ENCODE results near the gene ADAMTS9.
A peak's percentile ranks its signal among the peaks of the same experiment; 100 is the strongest.

The ADAMTS9 gene

DNA sequence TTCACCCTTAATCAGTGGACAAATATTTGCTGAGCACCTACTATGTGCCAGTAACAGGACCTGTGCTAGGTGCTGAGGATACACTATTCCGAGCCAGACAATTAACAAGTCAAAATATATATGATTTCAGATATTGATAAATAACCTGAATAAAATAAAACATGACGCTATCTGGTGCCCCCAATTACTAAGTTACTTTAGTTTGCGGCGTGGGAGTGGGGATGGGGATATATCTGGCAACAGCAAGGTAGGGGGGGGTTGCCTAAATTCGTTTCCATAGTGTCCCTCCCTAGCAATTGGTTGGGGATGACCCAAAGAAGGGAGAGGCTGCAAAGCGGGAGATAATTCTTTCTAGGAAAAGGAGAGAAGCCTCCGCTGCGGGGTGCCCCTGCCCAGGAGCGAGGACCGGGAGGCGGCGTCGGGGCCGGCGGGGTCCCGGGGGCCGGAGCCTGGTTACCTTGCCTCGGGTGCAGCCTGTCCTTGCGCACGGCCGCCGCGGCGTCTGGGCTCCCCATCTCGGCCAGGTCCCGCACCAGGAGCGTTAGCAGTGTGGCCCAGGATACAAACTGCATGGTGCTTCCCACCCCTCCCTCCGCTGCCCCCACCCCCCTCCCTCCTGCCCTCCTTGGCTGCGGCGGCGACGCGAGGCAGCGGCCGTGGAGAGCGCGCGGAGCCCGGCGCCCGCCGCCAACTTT, 567 bp downstream of the ADAMTS9 start:
- no peak for TF ChIP-seq RAD21 (IDR thresholded peaks at IDR 0.05; ENCODE audit: low read depth)
- TF ChIP-seq EGR1 (IDR thresholded peaks at IDR 0.05): no peak
- no peak for TF ChIP-seq YY1 (IDR thresholded peaks at IDR 0.05; ENCODE audit: low read depth)
- TF ChIP-seq CREB1 (IDR thresholded peaks at IDR 0.05; ENCODE audit: low read depth): no peak
- no peak for TF ChIP-seq TEAD4 (IDR thresholded peaks at IDR 0.05)
- no peak for TF ChIP-seq TAF1 (IDR thresholded peaks at IDR 0.05; ENCODE audit: low read depth)
- no peak for TF ChIP-seq FOXM1 (IDR thresholded peaks at IDR 0.05; ENCODE audit: borderline replicate concordance, low read depth)
- TF ChIP-seq EP300 (IDR thresholded peaks at IDR 0.05; ENCODE audit: borderline replicate concordance): no peak
- no peak for TF ChIP-seq ZBTB7A (IDR thresholded peaks at IDR 0.05; ENCODE audit: low read depth)
- no peak for TF ChIP-seq NFIC (IDR thresholded peaks at IDR 0.05)
- TF ChIP-seq, protein P1, sequence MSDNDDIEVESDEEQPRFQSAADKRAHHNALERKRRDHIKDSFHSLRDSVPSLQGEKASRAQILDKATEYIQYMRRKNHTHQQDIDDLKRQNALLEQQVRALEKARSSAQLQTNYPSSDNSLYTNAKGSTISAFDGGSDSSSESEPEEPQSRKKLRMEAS (IDR thresholded peaks at IDR 0.05): no peak
- no peak for TF ChIP-seq CEBPB (IDR thresholded peaks at IDR 0.05)
- TF ChIP-seq TCF12 (IDR thresholded peaks at IDR 0.05; ENCODE audit: low read depth): no peak

DNA sequence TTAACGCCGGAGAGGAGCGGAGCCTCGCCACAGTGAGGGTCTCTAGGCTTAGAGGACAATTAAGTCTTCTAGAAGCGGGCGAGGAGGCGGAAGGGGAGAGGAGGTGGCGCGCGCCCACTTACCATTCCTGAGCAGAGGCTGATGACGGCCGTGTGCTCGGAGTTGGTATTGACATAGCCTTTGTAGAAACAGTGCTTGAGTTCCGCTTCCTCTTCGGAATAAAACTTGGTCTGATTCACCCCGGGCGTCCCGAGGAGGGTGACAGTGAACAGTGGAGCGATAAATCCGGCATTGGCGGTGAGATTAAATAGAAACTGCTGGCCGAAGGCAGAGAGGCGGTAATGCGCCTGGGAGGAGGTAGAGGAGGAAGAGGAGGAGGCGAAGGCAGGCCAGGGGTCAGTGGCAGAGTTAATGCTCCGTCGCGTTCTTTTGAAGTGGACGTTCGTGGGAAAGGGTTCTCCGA, 1.3 kb downstream of the ADAMTS9 start:
- no peak for TF ChIP-seq CREB1 (IDR thresholded peaks at IDR 0.05; ENCODE audit: low read depth)
- no peak for TF ChIP-seq RAD21 (IDR thresholded peaks at IDR 0.05; ENCODE audit: low read depth)
- TF ChIP-seq NFIC (IDR thresholded peaks at IDR 0.05): no peak
- no peak for TF ChIP-seq EP300 (IDR thresholded peaks at IDR 0.05; ENCODE audit: borderline replicate concordance)
- TF ChIP-seq CEBPB (IDR thresholded peaks at IDR 0.05): no peak
- TF ChIP-seq YY1 (IDR thresholded peaks at IDR 0.05; ENCODE audit: low read depth): no peak
- TF ChIP-seq, protein P2, sequence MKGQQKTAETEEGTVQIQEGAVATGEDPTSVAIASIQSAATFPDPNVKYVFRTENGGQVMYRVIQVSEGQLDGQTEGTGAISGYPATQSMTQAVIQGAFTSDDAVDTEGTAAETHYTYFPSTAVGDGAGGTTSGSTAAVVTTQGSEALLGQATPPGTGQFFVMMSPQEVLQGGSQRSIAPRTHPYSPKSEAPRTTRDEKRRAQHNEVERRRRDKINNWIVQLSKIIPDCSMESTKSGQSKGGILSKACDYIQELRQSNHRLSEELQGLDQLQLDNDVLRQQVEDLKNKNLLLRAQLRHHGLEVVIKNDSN (IDR thresholded peaks at IDR 0.05): no peak
- no peak for TF ChIP-seq TCF12 (IDR thresholded peaks at IDR 0.05; ENCODE audit: low read depth)
- no peak for TF ChIP-seq TAF1 (IDR thresholded peaks at IDR 0.05; ENCODE audit: low read depth)
- TF ChIP-seq EGR1 (IDR thresholded peaks at IDR 0.05): no peak
- TF ChIP-seq TEAD4 (IDR thresholded peaks at IDR 0.05): no peak
- TF ChIP-seq ZBTB7A (IDR thresholded peaks at IDR 0.05; ENCODE audit: low read depth): no peak
- no peak for TF ChIP-seq FOXM1 (IDR thresholded peaks at IDR 0.05; ENCODE audit: borderline replicate concordance, low read depth)
- TF ChIP-seq, protein P1 (IDR thresholded peaks at IDR 0.05): no peak
- TF ChIP-seq, protein P3, sequence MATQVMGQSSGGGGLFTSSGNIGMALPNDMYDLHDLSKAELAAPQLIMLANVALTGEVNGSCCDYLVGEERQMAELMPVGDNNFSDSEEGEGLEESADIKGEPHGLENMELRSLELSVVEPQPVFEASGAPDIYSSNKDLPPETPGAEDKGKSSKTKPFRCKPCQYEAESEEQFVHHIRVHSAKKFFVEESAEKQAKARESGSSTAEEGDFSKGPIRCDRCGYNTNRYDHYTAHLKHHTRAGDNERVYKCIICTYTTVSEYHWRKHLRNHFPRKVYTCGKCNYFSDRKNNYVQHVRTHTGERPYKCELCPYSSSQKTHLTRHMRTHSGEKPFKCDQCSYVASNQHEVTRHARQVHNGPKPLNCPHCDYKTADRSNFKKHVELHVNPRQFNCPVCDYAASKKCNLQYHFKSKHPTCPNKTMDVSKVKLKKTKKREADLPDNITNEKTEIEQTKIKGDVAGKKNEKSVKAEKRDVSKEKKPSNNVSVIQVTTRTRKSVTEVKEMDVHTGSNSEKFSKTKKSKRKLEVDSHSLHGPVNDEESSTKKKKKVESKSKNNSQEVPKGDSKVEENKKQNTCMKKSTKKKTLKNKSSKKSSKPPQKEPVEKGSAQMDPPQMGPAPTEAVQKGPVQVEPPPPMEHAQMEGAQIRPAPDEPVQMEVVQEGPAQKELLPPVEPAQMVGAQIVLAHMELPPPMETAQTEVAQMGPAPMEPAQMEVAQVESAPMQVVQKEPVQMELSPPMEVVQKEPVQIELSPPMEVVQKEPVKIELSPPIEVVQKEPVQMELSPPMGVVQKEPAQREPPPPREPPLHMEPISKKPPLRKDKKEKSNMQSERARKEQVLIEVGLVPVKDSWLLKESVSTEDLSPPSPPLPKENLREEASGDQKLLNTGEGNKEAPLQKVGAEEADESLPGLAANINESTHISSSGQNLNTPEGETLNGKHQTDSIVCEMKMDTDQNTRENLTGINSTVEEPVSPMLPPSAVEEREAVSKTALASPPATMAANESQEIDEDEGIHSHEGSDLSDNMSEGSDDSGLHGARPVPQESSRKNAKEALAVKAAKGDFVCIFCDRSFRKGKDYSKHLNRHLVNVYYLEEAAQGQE (IDR thresholded peaks at IDR 0.05; ENCODE audit: low read depth): no peak

DNA sequence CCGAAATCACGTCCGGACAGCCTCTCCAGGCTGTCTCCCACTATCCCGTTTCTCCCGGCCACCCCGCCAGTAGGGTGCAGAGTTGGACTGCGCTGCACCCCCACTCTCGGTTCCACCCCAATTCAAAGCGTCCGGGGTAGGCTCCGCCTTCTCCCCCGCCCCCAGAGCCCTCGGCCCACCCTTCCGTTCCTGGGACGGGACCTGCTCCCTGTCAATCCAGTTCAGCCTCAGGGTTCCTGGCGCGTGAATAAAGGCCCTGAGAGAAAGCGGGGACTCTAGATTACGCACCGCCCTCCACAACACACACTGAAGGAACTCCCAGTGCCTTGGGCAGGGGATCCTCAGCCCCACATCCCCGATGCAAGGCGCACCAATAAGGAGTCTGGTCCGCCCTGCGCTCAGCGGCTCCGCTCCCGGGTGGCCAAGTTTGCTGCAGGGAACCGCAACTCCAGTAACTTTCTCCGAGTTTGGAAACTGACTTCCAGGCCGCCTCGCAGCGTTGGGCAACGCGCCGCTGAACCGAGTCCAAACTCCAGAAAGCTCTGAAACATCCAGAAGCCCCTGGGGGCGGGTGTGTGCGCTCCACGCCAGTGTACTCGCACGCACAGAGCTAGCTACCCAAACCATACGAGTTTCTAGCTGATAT, 1.9 kb downstream of the ADAMTS9 start:
- 0 out of 2 replicates have a peak, but pooled peaks have one; percentile 25 for TF ChIP-seq TCF12 (IDR thresholded peaks at IDR 0.05; ENCODE audit: low read depth)
- peak; percentile 45; the same call in 1 of the 2 replicates for TF ChIP-seq RAD21 (IDR thresholded peaks at IDR 0.05; ENCODE audit: low read depth)
- TF ChIP-seq, protein P3 (IDR thresholded peaks at IDR 0.05; ENCODE audit: low read depth): no peak
- TF ChIP-seq FOXM1 (IDR thresholded peaks at IDR 0.05; ENCODE audit: borderline replicate concordance, low read depth): no peak

DNA sequence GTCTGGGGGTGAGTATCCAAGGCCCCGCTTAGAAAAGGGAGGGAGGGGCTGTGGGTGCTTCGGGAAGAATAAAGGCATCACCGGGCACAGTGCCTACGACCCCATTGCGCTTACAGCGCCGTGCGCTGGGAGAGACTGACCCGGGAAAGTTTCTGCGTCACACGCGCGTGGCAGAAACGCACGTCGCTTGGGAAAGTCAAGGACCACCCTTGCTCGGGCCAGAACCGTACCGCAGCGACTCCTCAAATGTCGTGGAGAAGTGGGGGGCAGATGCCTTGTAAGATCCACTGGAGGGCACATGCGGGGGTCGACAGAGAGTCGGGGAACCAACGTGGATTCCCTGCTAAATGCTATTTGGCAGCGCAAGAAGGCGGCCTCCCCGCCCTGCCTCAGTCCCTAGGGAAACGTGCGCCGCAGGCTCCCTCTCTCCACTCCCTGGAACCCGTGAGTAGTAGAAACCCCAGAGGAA, 2.4 kb downstream of the ADAMTS9 start:
- no peak for TF ChIP-seq TEAD4 (IDR thresholded peaks at IDR 0.05)
- TF ChIP-seq YY1 (IDR thresholded peaks at IDR 0.05; ENCODE audit: low read depth): no peak
- TF ChIP-seq FOXM1 (IDR thresholded peaks at IDR 0.05; ENCODE audit: borderline replicate concordance, low read depth): no peak
- TF ChIP-seq, protein P1 (IDR thresholded peaks at IDR 0.05): no peak
- no peak for TF ChIP-seq NFIC (IDR thresholded peaks at IDR 0.05)
- TF ChIP-seq, protein P3 (IDR thresholded peaks at IDR 0.05; ENCODE audit: low read depth): no peak
- TF ChIP-seq RAD21 (IDR thresholded peaks at IDR 0.05; ENCODE audit: low read depth): no peak
- no peak for TF ChIP-seq EGR1 (IDR thresholded peaks at IDR 0.05)
- no peak for TF ChIP-seq EP300 (IDR thresholded peaks at IDR 0.05; ENCODE audit: borderline replicate concordance)
- TF ChIP-seq, protein P2 (IDR thresholded peaks at IDR 0.05): no peak
- TF ChIP-seq TAF1 (IDR thresholded peaks at IDR 0.05; ENCODE audit: low read depth): no peak
- no peak for TF ChIP-seq TCF12 (IDR thresholded peaks at IDR 0.05; ENCODE audit: low read depth)
- no peak for TF ChIP-seq CEBPB (IDR thresholded peaks at IDR 0.05)
- TF ChIP-seq ZBTB7A (IDR thresholded peaks at IDR 0.05; ENCODE audit: low read depth): no peak
- TF ChIP-seq CREB1 (IDR thresholded peaks at IDR 0.05; ENCODE audit: low read depth): no peak

All from Ishikawa (cell line).